ENCODE results near the gene MXD1.
"Not testable (repeated sequence)": the region's sequence is repeated elsewhere in the genome, so short reads cannot be mapped to it uniquely, and the experiment has no call there.

The MXD1 gene

GRCh38 chr2:69914950-69915945 lies at the start of gene MXD1:
TSS of gene MXD1 (plus strand) at chr2:69915109. CDS start at chr2:69915331, 222 bp downstream.
- peak; percentile 30 for DNase-seq

- no peak for DNase-seq
Measured at GRCh38 chr2:69888451-69888850, 26.5 kb upstream of the MXD1 start.

GRCh38 chr2:69889302-69889701 lies 25.6 kb upstream of the MXD1 start:
- DNase-seq: no peak

- DNase-seq: no peak
Measured at GRCh38 chr2:69890881-69891280, 24.0 kb upstream of the MXD1 start.

GRCh38 chr2:69892838-69893424 lies 22.0 kb upstream of the MXD1 start:
- DNase-seq: not testable (repeated sequence)

- peak; percentile 78 for DNase-seq
Measured at GRCh38 chr2:69893684-69894551, 21.0 kb upstream of the MXD1 start, which contains the start of gene SNRNP27. TSS of gene SNRNP27 (plus strand) at chr2:69893956. CDS start at chr2:69893985, 29 bp downstream.

GRCh38 chr2:69894737-69895136 lies 20.2 kb upstream of the MXD1 start:
- not testable (repeated sequence) for DNase-seq

- DNase-seq: no peak
Measured at GRCh38 chr2:69902213-69902922, 12.5 kb upstream of the MXD1 start.

GRCh38 chr2:69907216-69907615 lies 7.7 kb upstream of the MXD1 start:
- DNase-seq: no peak

- peak; percentile 52 for DNase-seq
Measured at GRCh38 chr2:69911985-69912563, 2.8 kb upstream of the MXD1 start.

GRCh38 chr2:69914164-69914949 lies 552 bp upstream of the MXD1 start:
- peak; percentile 100 for DNase-seq

- no peak for DNase-seq
Measured at GRCh38 chr2:69916106-69916505, 1.2 kb downstream of the MXD1 start.

GRCh38 chr2:69917852-69918251 lies 2.9 kb downstream of the MXD1 start:
- no peak for DNase-seq

GRCh38 chr2:69918401-69918800 lies 3.5 kb downstream of the MXD1 start:
- no peak for DNase-seq

GRCh38 chr2:69923116-69923515 lies 8.2 kb downstream of the MXD1 start:
- no peak for DNase-seq

GRCh38 chr2:69926849-69927515 lies 12.1 kb downstream of the MXD1 start:
- no peak for DNase-seq

GRCh38 chr2:69931832-69932595 lies 17.1 kb downstream of the MXD1 start:
- DNase-seq: no peak

GRCh38 chr2:69932596-69932922 lies 17.6 kb downstream of the MXD1 start:
- no peak for DNase-seq

GRCh38 chr2:69933254-69933828 lies 18.4 kb downstream of the MXD1 start:
- no peak for DNase-seq
